WTC11 (cell line): ENCODE measurements around the gene RECQL5. TPM values are rescaled to one million over a fixed set of nuclear protein-coding genes. Genes with fewer than 3 reads are reported as not detected.
"Not testable (repeated sequence)": the region's sequence is repeated elsewhere in the genome, so short reads cannot be mapped to it uniquely, and the experiment has no call there.

ENCODE experiments used
- ATAC-seq: fragments of 200-7000 bp; cut with Tn5 transposase; 2 replicates; pipeline ENCODE4 v1.10.0; 2021; ENCODE audit warnings: mild to moderate bottlenecking, moderate library complexity
- CTCF ChIA-PET: fragments of 300-600 bp; sonication (Branson Sonifier 250); formaldehyde crosslinking; loops from one replicate; lab custom pipeline; 2021; ENCODE audit warnings: antibody characterized with exemption; lab: Charles Lee
- POLR2A ChIA-PET: fragments of 350-600 bp; sonication (Branson Sonifier 250); formaldehyde crosslinking; loops from one replicate; lab custom pipeline; 2021; ENCODE audit warnings: antibody characterized with exemption; lab: Charles Lee
- DNase-seq: peaks from one replicate; pipeline ENCODE4 v3.0.0; 2021; ENCODE audit warnings: low spot score
- H3K27ac Mint-ChIP-seq: 2 replicates; pipeline ENCODE4 v1.8.0; 2021; ENCODE audit warnings: mixed read lengths
- H3K27me3 Mint-ChIP-seq: 2 replicates; pipeline ENCODE4 v1.8.0; 2021; ENCODE audit warnings: low read depth, mild to moderate bottlenecking, moderate library complexity, mixed read lengths
- H3K36me3 Mint-ChIP-seq: 2 replicates; pipeline ENCODE4 v1.8.0; 2021; ENCODE audit warnings: mixed read lengths
- H3K4me1 Mint-ChIP-seq: 2 replicates; pipeline ENCODE4 v1.8.0; 2022; ENCODE audit warnings: mixed read lengths
- H3K4me3 Mint-ChIP-seq: 2 replicates; pipeline ENCODE4 v1.8.0; 2021; ENCODE audit warnings: mild to moderate bottlenecking, moderate library complexity, mixed read lengths
- H3K9me3 Mint-ChIP-seq: 2 replicates; pipeline ENCODE4 v1.8.0; 2021; ENCODE audit warnings: mixed read lengths
- NFYB ChIP-seq: sonication (generic); formaldehyde crosslinking; conservative IDR thresholded peaks from 2 replicates; pipeline ENCODE4 v1.8.0; 2022; ENCODE audit warnings: low read depth, missing genetic modification reagents
- total RNA-seq: library from RNA; stranded (reverse); gene quantifications from 3 replicates; pipeline ENCODE4 v1.2.3, GENCODE V29; 2021

The RECQL5 gene
- total RNA-seq, 1 experiment from 2014 or later, result 51.0 TPM

GRCh38 chr17:75581121-75581725, 85.7 kb downstream of the RECQL5 start:
- DNase-seq, H3K36me3 Mint-ChIP-seq, H3K4me1 Mint-ChIP-seq, H3K4me3 Mint-ChIP-seq, POLR2A ChIA-PET, ATAC-seq, H3K27ac Mint-ChIP-seq: not testable (repeated sequence)
- peak; percentile 82 for TF ChIP-seq NFYB
- peaks cover 21% of the 10 kb centered on the region for H3K9me3 Mint-ChIP-seq
- CTCF ChIA-PET, result interaction anchor here (0.7 to 1.9 kb wide), 7 partner anchors 10 to 1713 kb away, joined by 3 to 9 read pairs (median 3); partner anchors contain the start of gene SMIM5
- H3K27me3 Mint-ChIP-seq, result peaks cover 11% of the 10 kb centered on the region

Other genes with a start within 250 kb of the RECQL5 start
- 64.7 to 76.9 TPM (median 68.6 TPM) in 3 replicates for gene TMEM94, start 210.5 kb downstream of the RECQL5 start, total RNA-seq
- 31.3 to 32.2 TPM (median 31.9 TPM) in 3 replicates for gene CASKIN2, start 151.6 kb downstream of the RECQL5 start, total RNA-seq
- 47.8 to 53.4 TPM (median 51.5 TPM) in 3 replicates for gene TSEN54, start 150.6 kb downstream of the RECQL5 start, total RNA-seq
- 94.3 to 103 TPM (median 97.0 TPM) in 3 replicates for gene LLGL2, start 141.5 kb downstream of the RECQL5 start, total RNA-seq
- 35.6 to 51.1 TPM (median 51.0 TPM) in 3 replicates for gene MYO15B, start 79.4 kb downstream of the RECQL5 start, total RNA-seq
- gene SMIM5, start 33.7 kb downstream of the RECQL5 start, total RNA-seq, result 0.05 TPM in 1 of 3 replicates, not detected in the others
- 67.5 to 86.8 TPM (median 72.0 TPM) in 3 replicates for gene SAP30BP, start 184 bp upstream of the RECQL5 start, total RNA-seq
- gene ITGB4, start 54.3 kb upstream of the RECQL5 start, total RNA-seq, result 9.5 to 11.2 TPM (median 10.6 TPM) in 3 replicates
- 42.2 to 49.9 TPM (median 49.4 TPM) in 3 replicates for gene GALK1, start 98.0 kb upstream of the RECQL5 start, total RNA-seq
- gene UNK, start 117.7 kb upstream of the RECQL5 start, total RNA-seq, result 35.0 to 37.8 TPM (median 35.4 TPM) in 3 replicates
- gene UNC13D, start 177.2 kb upstream of the RECQL5 start, total RNA-seq, result 12.1 to 13.8 TPM (median 13.1 TPM) in 3 replicates
- gene WBP2, start 188.2 kb upstream of the RECQL5 start, total RNA-seq, result 64.3 to 69.4 TPM (median 68.8 TPM) in 3 replicates
- 4.4 to 10.0 TPM (median 6.8 TPM) in 3 replicates for gene TRIM47, start 211.4 kb upstream of the RECQL5 start, total RNA-seq
- gene TRIM65, start 229.8 kb upstream of the RECQL5 start, total RNA-seq, result 51.3 to 56.4 TPM (median 51.4 TPM) in 3 replicates
- gene MRPL38, start 237.7 kb upstream of the RECQL5 start, total RNA-seq, result 107 to 146 TPM (median 116 TPM) in 3 replicates